ENCODE measurements around the gene KIFBP.
"Not testable (repeated sequence)": the region's sequence is repeated elsewhere in the genome, so short reads cannot be mapped to it uniquely, and the experiment has no call there.

GRCh38 chr10:68979738-68980137 lies 8.9 kb upstream of the KIFBP start:
- TF ChIP-seq POLR2A (IDR thresholded peaks at IDR 0.05): not testable (repeated sequence)
- TF ChIP-seq, protein P1, sequence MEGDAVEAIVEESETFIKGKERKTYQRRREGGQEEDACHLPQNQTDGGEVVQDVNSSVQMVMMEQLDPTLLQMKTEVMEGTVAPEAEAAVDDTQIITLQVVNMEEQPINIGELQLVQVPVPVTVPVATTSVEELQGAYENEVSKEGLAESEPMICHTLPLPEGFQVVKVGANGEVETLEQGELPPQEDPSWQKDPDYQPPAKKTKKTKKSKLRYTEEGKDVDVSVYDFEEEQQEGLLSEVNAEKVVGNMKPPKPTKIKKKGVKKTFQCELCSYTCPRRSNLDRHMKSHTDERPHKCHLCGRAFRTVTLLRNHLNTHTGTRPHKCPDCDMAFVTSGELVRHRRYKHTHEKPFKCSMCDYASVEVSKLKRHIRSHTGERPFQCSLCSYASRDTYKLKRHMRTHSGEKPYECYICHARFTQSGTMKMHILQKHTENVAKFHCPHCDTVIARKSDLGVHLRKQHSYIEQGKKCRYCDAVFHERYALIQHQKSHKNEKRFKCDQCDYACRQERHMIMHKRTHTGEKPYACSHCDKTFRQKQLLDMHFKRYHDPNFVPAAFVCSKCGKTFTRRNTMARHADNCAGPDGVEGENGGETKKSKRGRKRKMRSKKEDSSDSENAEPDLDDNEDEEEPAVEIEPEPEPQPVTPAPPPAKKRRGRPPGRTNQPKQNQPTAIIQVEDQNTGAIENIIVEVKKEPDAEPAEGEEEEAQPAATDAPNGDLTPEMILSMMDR (IDR thresholded peaks at IDR 0.05): not testable (repeated sequence)
